ENCODE measurements around the gene SLC25A51. TPM values are rescaled to one million over a fixed set of nuclear protein-coding genes. Genes with fewer than 3 reads are reported as not detected.

The SLC25A51 gene
- total and polyA plus RNA-seq, 2 experiments from 2014 or later: 5.3 to 22.0 TPM

- no peak overlapping the region for H3K4me2 ChIP-seq
- no peaks in the 10 kb centered on the region for H3K27me3 ChIP-seq (ENCODE audit: insufficient read depth)
- no peaks in the 10 kb centered on the region for H3K36me3 ChIP-seq (ENCODE audit: insufficient read depth)
- Mint-ChIP-seq H3K4me1 (no peaks in the 10 kb centered on the region; the same call in 2 of the 3 replicates), H3K9me3 (no peaks in the 10 kb centered on the region; the same call in 1 of the 3 replicates), H3K4me3 (no peak overlapping the region), H3K36me3 (ENCODE audit: low read depth) (peaks cover 28% of the 10 kb centered on the region; the same call in 2 of the 3 replicates), H3K27me3 (ENCODE audit: insufficient read depth, low read depth, poor library complexity) (peaks cover 9% of the 10 kb centered on the region), H3K27ac (no peak overlapping the region)
- no peaks in the 10 kb centered on the region for H4K20me1 ChIP-seq (replicated peaks; ENCODE audit: insufficient read depth)
- H3F3A ChIP-seq (replicated peaks; ENCODE audit: low read depth): no peaks in the 10 kb centered on the region
- H2AFZ ChIP-seq: no peak overlapping the region
- no peaks in the 10 kb centered on the region for H3K9me2 ChIP-seq (ENCODE audit: insufficient read depth)
- no peaks in the 10 kb centered on the region for H3K79me2 ChIP-seq (replicated peaks; ENCODE audit: insufficient read depth)
- H3K27ac ChIP-seq (ENCODE audit: low read depth): no peak overlapping the region
- H3K4me3 ChIP-seq: no peak overlapping the region
- no peak for DNase-seq (ENCODE audit: low spot score)
- TF ChIP-seq STAT1 (IDR thresholded peaks at IDR 0.05; ENCODE audit: unreplicated experiment) (no peak), ZNF331 (CRISPR knock-in tag; IDR thresholded peaks at IDR 0.05; ENCODE audit: low read depth) (no peak), JUNB (IDR thresholded peaks at IDR 0.05; ENCODE audit: unreplicated experiment) (no peak), NANOG (IDR thresholded peaks at IDR 0.05; ENCODE audit: borderline replicate concordance) (no peak), CREB1 (CRISPR knock-in tag; IDR thresholded peaks at IDR 0.05; ENCODE audit: low read depth) (no peak), EZH2 (IDR thresholded peaks at IDR 0.05; ENCODE audit: low read depth, unreplicated experiment) (no peak), ETS1 (IDR thresholded peaks at IDR 0.05) (no peak), ZNF462 (CRISPR knock-in tag; IDR thresholded peaks at IDR 0.05) (no peak), CTCF (conservative IDR thresholded peaks at IDR 0.05; ENCODE audit: low read depth in 2 of 2) (no peak), POLR2AphosphoS5 (IDR thresholded peaks at IDR 0.05; ENCODE audit: low read depth) (no peak), REST (IDR thresholded peaks at IDR 0.05; ENCODE audit: unreplicated experiment) (no peak), ZNF114 (CRISPR knock-in tag; IDR thresholded peaks at IDR 0.05) (no peak), EZH2phosphoT487 (IDR thresholded peaks at IDR 0.05; ENCODE audit: unreplicated experiment) (no peak)
- H3K4me1 ChIP-seq (ENCODE audit: insufficient read depth): no peaks in the 10 kb centered on the region
- ATAC-seq: no peak
These were observed 49.4 kb upstream of the SLC25A51 start for GRCh38 chr9:37953206-37953774.

Data from GM23338 (cell line).